Esophagus mucosa (tissue), 1 donor: ENCODE results near the gene PPIB. TPM values are rescaled to one million over a fixed set of nuclear protein-coding genes. Genes with fewer than 3 reads are reported as not detected.

Experiments used
- ATAC-seq: fragments of 200-7000 bp; cut with Tn5 transposase; one replicate; pipeline ENCODE4 v1.9.1; 2020
- total RNA-seq: library from RNA; stranded (reverse); gene quantifications from one replicate; pipeline ENCODE4 v1.2.4, GENCODE V29; 2023
- donor health status: DM: yes; HTN: yes; CAD: no.

Gene PPIB
- total RNA-seq: 260 TPM

DNA sequence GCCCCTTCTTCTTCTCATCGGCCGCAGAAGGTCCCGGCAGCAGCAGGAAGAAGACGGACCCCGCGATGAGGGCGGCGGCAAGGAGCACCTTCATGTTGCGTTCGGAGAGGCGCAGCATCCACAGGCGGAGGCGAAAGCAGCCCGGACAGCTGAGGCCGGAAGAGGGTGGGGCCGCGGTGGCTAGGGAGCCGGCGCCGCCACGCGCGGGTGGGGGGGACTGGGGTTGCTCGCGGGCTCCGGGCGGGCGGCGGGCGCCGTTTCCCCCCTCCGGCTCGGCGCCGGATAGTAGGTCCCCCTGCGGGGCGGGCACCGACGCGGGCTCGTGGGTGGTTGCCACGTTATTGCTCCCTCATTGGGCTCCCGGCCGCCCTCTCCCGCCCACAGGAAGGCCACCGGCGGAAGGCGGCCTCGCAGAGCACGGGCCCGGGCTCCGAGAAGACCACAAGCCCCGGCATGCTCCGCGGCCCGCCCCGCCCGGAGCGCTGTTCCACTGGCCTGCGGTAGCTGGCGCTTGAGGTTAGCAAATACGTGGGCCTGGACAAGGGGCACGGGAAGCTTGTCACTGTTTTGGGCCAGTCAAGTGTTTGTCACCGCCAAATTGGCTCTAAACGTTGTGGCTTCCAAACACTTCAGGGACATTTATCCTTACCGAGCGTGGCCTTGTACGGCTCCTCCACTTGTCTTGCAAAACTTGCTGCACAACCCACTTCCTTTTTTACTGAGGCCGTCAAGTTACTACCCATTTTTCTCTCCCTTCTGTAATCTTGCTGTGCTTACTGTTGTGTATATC, at the start of gene PPIB:
Gene PPIB (minus strand): TSS at position 154 of the 790 bp plus-strand sequence. CDS start 36 bp downstream, at position 118.
- ATAC-seq: peak; percentile 98

DNA sequence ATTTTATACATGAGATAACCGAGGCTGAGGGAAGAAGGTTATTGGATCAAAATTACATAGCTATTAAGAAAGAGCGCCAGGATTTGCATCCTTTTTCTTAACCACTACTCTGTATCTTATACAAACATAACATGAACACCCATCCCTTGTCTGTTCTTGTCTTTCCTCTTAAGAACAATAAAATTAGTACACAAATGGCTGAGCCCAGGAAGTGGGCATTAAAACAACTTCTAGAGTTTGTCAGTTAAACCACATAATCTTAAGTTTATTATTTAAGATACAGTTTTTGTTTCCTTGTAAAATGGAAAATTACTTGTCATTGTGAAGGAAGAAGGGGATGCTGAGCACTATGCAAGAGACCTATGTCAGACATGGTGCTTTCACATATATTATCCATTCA, 48.9 kb upstream of the PPIB start:
- no peak for ATAC-seq

DNA sequence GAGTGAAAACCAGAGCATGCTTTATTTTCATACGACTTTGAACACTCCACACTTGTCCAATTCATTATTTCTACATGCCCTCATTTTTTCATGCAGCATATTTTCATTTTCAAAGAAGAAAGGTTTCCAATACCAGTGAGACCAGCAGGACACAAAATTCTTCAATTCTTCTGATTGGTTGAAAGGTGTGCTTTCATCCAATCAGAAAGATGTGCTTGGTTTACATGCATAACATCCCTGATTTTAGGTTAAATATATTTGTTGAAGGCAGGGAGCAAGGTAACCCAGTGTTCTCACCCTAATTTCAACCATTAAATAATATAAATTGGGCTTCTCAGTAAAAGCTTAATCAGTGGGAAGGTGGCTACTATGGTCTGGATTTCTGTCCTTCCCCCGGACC, 47.5 kb upstream of the PPIB start:
- no peak for ATAC-seq

DNA sequence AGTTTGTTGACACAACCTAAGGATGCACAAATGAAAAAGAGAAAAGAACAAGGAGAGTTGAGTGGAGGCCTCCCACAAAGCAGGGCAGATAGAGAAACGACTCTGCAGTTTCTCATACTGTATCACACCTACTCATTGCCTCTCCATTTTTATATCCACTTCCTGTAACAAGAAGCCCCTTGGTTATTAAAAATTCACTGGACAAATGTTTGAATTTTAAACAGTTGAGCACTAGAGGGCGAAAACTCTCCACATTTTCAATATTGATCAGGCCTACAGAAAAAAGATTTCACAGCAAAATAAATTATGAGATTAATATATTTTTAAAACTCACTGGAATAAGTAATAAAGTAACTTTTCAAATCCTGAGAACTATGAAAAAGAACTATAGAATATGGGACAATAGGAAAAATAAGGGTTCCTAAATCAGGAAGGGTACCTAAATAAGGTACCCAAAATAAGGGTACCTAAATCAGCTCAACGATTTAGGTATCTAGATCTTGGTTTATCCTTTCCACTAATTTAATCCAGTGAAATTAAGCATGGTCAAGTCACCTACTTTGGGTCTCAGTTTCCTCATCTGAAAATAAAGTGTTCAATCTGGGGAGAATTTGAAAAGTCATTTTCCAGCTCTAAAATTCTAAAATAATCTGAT, 47.0 kb upstream of the PPIB start:
- ATAC-seq: no peak

DNA sequence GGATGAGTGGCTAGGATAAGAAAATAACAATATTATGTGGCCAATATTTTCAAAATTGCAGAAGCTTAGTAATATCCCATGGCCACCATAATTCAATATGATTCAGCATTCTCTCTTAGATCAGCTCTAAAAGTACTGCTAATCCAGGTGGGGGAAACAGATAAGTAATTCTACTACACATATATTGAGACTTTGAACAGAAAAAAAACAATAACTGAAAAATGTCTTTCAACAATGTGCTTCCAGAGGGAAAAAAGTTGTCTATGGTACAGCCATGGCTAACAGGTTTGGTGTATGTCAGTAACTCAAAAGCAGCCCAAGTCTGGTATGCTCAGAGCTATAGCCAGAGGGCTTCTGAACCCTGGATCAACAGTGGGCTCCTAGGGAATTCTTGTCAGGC, 42.4 kb upstream of the PPIB start:
- ATAC-seq: no peak

DNA sequence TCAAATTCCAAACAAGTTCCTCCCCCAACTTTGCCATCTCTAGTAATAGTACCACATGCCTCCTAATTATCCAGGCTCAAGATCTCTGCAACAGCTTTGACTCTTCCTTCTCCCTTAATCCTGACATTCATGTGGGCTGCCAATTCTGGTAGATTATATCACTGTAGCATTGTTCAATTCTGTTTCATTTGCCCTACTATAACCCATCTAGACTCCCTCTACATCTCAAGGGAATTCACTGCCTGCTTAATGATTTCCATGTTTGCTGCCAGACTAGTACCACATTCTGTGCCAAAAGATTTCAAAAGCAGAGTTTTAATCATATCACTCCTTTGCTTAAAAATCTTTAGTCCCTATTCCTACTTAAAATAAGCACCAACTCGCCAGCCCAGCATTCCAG, 34.6 kb upstream of the PPIB start:
- no peak for ATAC-seq

DNA sequence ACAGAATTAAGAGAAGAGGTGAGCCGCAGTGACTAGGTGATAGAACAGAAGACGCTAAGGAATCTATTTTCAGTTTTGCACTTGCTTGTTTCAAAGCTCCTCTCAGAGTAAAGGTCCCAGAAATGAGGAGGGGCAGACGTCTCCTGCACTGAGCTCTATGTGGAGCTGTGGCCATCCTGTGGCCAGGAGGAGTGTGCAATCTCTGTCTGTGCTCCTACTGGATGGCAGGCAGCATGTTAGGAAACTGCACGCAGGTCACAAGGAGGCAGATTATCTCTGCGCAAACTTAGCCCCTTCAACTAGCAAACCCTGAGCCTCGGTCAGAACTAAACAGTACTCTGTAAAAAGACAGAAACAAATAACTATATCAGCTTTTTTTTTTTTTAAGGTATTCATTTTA, 31.1 kb upstream of the PPIB start:
- ATAC-seq: no peak

DNA sequence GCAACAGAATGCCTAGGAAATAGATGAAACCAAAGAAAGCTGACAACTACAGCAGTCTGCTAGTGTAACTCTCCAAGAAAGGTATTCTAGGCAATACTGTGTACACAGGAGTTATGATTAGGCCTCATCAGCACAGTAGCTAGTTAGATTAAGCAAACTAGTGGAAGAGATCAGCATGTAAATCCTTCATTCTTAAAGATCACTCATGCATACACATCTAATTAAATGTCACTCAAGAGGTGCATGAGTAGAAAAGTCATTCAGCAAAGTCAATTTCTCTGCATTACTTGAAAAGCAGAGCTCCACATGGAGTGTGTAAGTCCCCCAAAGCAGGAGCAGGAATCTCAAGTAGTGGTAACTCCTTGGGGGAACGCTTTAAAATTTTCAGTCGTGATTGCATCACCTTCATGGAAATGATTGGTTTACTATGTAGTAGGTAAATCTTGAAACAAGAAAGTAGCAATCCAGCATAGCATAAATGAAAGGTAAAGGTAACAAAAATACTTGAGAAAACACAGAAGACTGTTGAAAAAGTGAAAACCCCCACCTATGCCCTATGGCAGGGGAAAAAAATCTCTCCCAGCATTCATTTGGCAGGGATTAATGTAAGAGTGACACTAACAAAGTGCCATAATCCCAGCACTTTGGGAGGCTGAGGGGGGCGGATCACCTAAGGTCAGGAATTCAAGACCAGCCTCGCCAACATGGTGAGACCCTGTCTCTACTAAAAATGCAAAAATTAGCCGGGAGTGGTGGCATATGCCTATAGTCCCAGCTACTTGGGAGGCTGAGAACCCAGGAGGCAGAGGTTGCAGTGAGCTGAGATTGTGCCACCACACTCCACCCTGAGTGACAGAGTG, 29.4 kb upstream of the PPIB start:
- no peak for ATAC-seq

DNA sequence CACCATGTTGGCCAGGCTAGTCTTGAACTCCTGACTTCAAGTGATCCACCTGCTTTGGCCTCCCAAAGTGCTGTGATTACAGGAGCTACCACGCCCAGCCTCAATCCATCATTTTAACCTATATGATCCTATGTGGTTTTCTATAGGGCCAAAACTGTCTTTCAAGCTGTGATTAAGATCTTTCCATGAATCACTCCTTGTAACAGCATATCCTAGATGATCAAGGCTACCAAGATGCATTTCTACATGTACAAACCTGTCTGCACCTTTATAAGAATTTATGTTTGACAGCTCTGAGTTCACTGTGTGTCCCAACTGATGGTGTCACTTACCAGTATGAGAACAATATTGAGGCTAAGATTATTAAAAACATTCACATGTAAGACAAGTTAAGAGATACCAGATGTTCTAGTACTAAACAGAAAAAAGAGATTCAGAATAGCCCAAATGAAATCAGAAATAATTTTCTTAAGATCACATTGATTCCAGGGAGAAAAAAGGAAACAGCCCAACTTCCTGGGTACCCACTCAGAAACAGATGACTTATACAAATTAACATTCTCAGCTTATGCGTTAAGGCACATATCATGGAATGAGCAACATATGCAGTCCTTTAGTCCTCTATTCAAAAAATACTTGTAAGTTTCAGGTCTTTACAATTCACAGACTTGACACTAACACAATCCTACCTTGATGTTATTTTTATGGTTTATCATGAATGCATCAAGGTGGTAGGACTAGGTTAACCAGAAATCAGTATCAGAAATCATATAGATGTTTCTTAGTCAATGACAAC, 24.8 kb upstream of the PPIB start:
- peak; percentile 95 for ATAC-seq

DNA sequence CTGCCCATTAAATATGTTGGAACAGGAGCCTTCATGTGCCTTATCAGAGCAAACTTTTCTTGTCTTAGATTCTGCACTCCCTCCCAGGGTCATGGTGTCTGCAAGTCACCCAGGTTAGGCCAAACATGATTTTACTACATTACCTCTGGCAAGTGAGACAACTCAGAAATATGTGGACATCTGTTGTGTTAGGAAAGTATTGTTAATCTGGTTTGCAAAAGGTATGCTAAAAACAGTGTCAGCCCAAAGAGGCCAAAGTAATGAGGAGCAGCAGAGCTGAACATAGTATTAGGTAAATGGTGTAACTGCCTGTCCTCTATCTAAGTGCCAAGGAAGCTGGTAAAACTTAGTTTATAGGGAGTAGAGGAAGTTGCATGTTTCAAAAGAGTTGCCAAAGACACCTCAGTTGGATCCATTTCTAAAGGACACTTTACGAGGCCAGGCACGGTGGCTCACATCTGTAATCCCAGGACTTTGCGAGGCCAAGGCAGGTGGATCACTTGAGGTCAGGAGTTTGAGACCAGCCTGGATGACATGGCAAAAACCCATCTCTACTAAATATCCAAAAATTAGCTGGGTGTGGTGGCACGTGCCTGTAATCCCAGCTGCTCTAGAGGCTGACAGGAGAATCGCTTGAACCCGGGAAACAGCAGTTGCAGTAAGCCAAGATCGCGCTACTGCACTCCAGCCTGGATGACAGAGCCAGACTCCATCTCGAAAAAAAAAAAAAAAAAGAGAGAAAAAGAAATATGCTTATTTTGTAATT, 22.5 kb upstream of the PPIB start:
- ATAC-seq: no peak

DNA sequence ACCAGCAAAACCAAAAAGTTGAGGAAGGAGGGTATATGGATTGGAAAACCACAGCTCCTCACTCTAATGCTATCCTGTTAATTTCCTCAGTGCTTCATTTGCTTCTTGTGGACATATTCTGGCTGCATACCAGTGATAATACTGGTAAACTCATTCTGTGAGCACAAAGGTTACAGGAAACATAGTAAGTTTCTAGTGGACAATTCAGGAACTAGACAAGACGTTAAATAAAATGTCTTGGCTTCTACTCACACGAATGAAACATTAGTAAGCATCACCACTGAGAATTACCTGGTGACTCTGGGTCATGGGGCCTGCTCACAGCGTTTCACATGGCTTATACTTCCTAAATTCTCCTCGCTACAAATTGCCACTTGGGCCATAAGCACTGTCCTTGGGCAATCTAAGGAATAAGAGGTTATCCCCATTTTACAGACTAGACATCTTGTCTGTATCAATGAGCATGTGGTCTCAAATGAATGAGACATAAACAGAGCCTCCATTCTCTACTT, 20.1 kb upstream of the PPIB start:
- ATAC-seq: no peak

DNA sequence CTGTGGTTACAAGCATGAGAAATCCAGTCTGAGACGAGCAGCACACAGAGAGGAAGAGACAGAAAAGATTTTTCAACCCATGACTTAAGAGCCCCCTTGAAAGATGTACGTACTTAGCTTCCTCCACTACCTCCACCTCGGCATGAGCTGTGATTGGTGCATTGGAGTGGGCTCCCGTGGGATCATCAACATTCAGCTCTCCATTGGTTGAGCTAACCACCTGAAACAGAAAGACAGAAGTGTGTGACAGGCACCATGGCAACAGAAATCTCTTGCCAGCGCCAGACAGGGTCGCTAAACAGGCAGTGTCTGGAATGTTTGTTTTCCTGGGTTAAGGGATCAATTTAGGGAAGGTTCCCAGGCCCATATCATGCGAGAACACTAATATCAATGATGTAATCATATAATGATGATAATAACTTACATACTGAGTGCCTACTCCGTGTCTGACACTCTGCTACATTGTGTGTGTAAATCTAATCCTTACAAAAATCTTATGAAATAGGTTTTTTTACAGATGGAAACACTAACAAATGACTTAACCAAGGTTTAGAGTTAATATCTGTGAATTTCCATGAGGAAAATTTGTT, 17.5 kb upstream of the PPIB start:
- no peak for ATAC-seq

DNA sequence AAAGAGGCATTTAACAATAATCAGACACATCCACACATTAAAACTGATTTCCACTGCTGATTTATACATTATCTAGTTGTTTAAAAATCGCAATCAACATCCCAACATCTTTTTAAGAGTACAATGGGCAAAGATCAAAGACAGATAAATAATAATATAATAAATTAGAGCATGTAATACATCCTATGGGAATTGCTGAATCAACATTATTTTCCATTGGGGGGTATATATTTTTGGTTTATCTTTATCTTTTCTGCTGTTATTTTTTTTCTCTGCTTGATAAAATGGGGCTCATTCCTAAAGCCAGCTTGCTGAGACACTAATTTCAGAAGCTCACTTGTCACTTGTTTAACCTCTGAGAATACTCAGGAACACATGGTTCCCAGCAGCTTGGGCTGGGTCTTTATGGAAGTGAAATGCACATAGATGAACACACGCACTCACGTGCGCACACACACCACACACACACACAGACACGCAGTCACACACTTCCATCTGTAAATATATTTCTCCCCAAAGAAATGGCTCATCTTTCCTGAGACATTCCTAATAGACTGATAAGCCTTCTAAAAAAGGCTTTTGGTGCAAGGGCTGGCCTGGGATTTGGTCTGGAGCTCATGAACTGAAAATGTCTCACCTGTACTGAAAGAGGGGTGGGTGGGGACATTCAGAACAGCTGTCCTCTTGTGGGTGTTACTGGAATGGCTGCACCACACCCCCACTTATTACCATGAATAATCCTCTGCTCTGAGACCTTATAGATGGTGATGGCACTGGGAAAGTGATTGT, 3.5 kb upstream of the PPIB start:
- ATAC-seq: no peak

DNA sequence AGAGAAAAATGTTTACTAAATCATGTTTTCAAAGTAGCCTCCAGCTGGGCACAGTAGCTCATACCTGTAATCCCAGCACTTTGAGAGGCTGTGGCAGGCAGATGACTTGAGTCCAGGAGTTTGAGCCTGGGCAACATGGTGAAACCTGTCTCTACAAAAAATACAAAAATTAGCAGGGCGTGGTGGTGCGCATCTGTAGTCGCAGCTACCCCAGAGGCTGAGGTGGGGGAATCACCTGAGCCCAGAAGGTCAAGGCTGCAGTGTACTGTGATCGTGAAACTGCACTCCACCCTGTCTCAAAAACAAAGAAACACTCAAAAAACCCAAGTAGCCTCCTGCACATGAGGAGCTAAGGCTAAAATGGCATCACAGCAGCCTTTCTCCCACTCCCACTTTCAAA, 1.6 kb upstream of the PPIB start:
- no peak for ATAC-seq

DNA sequence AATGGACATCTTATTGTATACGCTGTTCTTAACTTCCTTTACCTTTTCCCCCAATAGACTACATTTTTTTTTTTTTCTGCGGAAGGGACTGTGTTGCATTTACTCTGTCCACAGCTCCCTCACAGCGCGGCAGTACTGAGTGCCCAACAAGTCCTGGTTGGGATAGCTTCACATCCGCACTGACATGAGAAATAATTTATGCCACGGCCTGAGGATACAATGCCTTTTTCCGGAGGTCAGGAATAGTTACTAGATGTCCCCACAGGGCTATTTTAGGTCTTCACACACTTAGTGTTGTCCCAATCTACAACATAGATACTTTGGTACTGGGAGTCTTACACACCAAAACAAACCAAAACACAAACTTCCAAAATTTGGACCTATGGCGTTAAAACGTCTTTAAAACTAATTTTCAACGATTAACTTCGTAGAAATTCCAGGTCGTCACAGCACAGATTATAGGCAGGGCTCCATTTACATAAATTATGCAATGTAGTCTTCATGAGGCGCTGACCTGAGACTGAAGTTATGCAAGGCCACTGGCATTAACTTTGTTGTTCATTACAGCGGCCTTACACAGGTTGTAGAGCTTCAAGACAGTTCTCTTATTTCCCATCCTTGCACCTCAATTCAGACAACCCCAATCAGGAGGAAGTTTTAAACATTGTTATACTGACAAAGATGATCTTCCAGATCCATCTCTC, 989 bp upstream of the PPIB start:
- ATAC-seq: peak; percentile 3

DNA sequence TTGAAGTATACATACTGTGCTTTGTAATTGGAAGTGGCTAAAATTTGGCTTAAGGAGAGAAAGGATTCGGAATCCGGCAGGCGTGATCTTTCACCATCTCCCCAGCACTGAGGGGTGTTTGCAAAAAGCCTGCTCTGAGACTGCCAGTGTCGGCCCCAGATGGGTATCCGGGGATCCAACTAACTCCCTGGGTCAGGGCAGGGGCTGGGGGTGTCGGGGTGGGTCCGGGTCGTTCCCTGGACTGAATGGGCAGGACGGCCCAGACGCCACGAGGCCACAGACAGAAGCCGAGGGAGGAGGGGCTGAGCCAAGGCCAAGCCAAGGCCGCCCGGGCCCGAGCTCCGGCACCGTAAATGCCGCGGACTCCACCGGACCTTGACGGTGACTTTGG, 349 bp downstream of the PPIB start:
- peak; percentile 44 for ATAC-seq

DNA sequence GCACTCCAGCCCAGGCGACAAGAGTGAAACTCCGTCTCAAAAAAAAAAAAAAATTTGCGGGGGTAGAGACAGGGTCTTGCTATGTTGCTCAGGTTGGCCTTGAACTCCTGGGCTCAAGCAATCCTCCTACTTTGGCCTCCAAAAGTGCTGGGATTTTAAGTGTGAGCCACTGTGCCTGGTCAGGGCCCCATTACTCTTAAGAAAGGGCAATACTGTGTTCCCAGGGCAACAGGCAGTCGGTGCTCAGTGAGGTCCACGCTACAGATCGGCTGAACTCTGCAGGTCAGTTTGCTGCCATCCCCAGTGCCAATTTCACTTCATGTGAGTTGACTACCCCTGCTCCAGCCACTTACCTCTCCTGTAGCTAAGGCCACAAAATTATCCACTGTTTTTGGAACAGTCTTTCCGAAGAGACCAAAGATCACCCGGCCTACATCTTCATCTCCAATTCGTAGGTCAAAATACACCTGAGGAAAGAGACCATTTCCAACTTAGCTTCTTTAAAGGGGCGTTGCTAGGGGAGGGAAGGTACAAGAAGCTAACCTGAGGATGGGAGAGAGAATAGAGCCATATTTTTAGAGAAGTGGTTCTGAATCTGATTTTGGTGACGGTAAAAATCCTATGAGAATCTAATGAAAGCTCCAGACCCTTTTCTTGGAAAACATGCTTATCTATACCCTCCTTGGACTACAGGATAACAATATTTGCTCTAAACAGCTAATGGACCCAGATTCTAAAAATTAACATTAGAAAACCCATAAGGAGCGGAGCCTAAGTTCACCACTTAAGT, 939 bp downstream of the PPIB start:
- ATAC-seq: no peak

DNA sequence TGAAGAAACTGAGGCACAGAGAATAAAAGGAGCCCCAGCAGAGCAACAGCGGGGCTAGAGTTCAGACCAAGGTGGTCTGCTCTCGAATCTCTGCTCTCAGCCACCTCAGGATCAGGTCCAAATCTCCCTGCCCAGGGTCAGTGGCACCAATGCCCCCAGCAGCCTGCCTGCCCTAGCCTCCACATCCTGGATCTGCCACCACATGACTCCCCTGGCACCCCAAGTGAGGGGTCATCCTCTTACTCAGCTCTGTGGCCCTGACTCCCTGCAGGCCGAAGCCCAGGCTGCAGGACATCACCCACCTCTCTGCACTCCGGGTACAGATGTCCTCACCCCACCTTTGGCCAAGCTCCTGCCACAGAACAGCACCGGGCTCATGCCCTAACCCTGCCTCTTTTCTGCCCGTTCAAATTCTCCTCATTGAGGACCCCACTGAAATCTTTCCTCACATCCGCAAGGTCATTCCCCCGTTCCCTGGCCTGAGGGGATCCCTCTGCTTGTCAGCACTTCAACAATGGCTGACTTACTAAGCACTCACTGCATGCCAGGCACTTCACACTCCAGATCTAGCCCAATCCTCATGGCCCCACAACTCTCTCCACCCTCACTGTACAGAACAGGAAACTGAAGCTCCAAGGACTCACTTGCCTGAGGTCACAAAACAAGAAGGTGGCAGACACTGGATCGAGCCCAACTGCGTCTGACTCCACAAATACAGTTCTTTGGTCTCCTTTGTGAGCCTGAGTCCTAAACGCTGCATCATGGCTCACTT, 4.3 kb downstream of the PPIB start:
- ATAC-seq: no peak
